Endothelial cell of umbilical vein (primary cell): ENCODE results near the gene SCAI. TPM values are rescaled to one million over a fixed set of nuclear protein-coding genes. Genes with fewer than 3 reads are reported as not detected.
"Not testable (repeated sequence)": the region's sequence is repeated elsewhere in the genome, so short reads cannot be mapped to it uniquely, and the experiment has no call there.

ENCODE experiments used
- BruUV-seq: library from RNA; stranded (reverse); fragments of 400-500 nt; replicated peaks from 2 replicates; lab custom pipeline; 2021; lab: Mats Ljungman, UMichigan
- CTCF ChIA-PET: fragments of 300-600, 350-600 bp; sonication (Branson Sonifier 250); formaldehyde crosslinking; loops from one replicate; lab custom pipeline; 2021; ENCODE audit warnings: antibody characterized with exemption, inconsistent platforms; lab: Charles Lee
- POLR2A ChIA-PET: fragments of 300-600, 350-600 bp; sonication (Branson Sonifier 250); formaldehyde crosslinking; loops from one replicate; lab custom pipeline; 2021; ENCODE audit warnings: antibody characterized with exemption, inconsistent platforms; lab: Charles Lee
- DNase-seq: peaks from one replicate; pipeline ENCODE4 v3.0.0-alpha.2; 2011; ENCODE audit warnings: low read depth, low spot score
- FAIRE-seq: peaks from 2 replicates; lab custom pipeline; 2011; peaks lifted over from hg19 to GRCh38; lab: Jason Lieb, UNC
- H2AFZ ChIP-seq: 2 replicates; pipeline ENCODE4 v1.6.0; 2012; ENCODE audit warnings: low read depth, low read length, control low read depth, inconsistent platforms
- H3K27ac ChIP-seq: 2 replicates; pipeline ENCODE4 v1.5.1; 2011; ENCODE audit warnings: low read depth, mild to moderate bottlenecking, control low read depth, low read length, moderate library complexity; ENCODE audit not compliant: insufficient read depth
- H3K27me3 ChIP-seq, 2 experiments: 2 replicates each; pipeline versions ENCODE4 v1.6.0 to v1.6.1; 2011; ENCODE audit warnings: low read length in 2 of 2, mixed read lengths in 1 of 2; ENCODE audit not compliant: control insufficient read depth in 2 of 2, insufficient read depth in 2 of 2
- H3K36me3 ChIP-seq, 2 experiments: 2 replicates in 1 of 2; 3 replicates in 1 of 2; pipeline ENCODE4 v1.5.1; 2011; ENCODE audit warnings: low read length in 2 of 2, mild to moderate bottlenecking in 1 of 2, moderate library complexity in 1 of 2; ENCODE audit not compliant: control insufficient read depth in 2 of 2, insufficient read depth in 2 of 2; ENCODE audit errors: extremely low read depth in 1 of 2
- H3K4me1 ChIP-seq: 3 replicates; pipeline ENCODE4 v1.5.1; 2011; ENCODE audit warnings: mild to moderate bottlenecking, low read length; ENCODE audit not compliant: control insufficient read depth, insufficient read depth; ENCODE audit errors: extremely low read depth
- H3K4me2 ChIP-seq: 2 replicates; pipeline ENCODE4 v1.6.1; 2011; ENCODE audit warnings: low read length, control low read depth, mixed read lengths; ENCODE audit not compliant: insufficient read depth
- H3K4me3 ChIP-seq, 3 experiments: fragments of 200-600 bp in 1 of 3; sonication (generic), shearing (Covaris generic) in 1 of 3; replicated peaks in 1 of 3; 2 replicates each; pipeline ENCODE4 v1.5.1; 2011 to 2016; ENCODE audit warnings: control low read depth in 3 of 3, low read length in 3 of 3, mild to moderate bottlenecking in 2 of 3, inconsistent platforms in 1 of 3, low read depth in 1 of 3, moderate library complexity in 1 of 3; ENCODE audit not compliant: insufficient read depth in 1 of 3
- H3K79me2 ChIP-seq: 2 replicates; pipeline ENCODE4 v1.6.0; 2012; ENCODE audit warnings: low read length, inconsistent platforms; ENCODE audit not compliant: control insufficient read depth, insufficient read depth
- H3K9ac ChIP-seq: replicated peaks from 2 replicates; pipeline ENCODE3; 2011; ENCODE audit warnings: low read length, control low read depth; ENCODE audit not compliant: insufficient read depth; ENCODE audit errors: extremely low read depth
- H3K9me1 ChIP-seq: replicated peaks from 3 replicates; pipeline ENCODE4 v1.6.0; 2011; ENCODE audit warnings: mild to moderate bottlenecking, low read length; ENCODE audit not compliant: control insufficient read depth, insufficient read depth; ENCODE audit errors: extremely low read depth
- H3K9me3 ChIP-seq: replicated peaks from 2 replicates; pipeline ENCODE4 v1.5.1; 2012; ENCODE audit warnings: low read length, inconsistent platforms; ENCODE audit not compliant: control insufficient read depth, insufficient read depth
- H4K20me1 ChIP-seq: replicated peaks from 2 replicates; pipeline ENCODE3; 2011; ENCODE audit warnings: mild to moderate bottlenecking, low read length; ENCODE audit not compliant: control insufficient read depth, insufficient read depth; ENCODE audit errors: extremely low read depth
- EZH2 ChIP-seq: IDR thresholded peaks from 2 replicates; pipeline ENCODE4 v1.6.1; 2012; ENCODE audit warnings: borderline replicate concordance, low read depth, mild to moderate bottlenecking, moderate library complexity, low read length, inconsistent platforms; ENCODE audit not compliant: severe bottlenecking
- FOS ChIP-seq: IDR thresholded peaks from 2 replicates; pipeline ENCODE4 v1.6.1; 2011; ENCODE audit warnings: mild to moderate bottlenecking, low read length, moderate library complexity, borderline replicate concordance; ENCODE audit not compliant: insufficient read depth
- GATA2 ChIP-seq: IDR thresholded peaks from 2 replicates; pipeline ENCODE4 v1.7.0; 2011; ENCODE audit warnings: low read depth, mild to moderate bottlenecking, moderate library complexity, mixed read lengths, low read length; ENCODE audit not compliant: insufficient read length, insufficient read depth
- JUN ChIP-seq: IDR thresholded peaks from 2 replicates; pipeline ENCODE4 v1.6.1; 2011; ENCODE audit warnings: borderline replicate concordance, low read depth; ENCODE audit not compliant: insufficient read length, insufficient read depth
- MYC ChIP-seq: IDR thresholded peaks from one replicate; pipeline ENCODE4 v1.6.1; 2011; ENCODE audit warnings: mild to moderate bottlenecking, low read depth, low read length
- POLR2A ChIP-seq: IDR thresholded peaks from 2 replicates; pipeline ENCODE4 v1.6.1; 2012; ENCODE audit warnings: low read depth, mild to moderate bottlenecking, control low read depth, low read length
- POLR2AphosphoS5 ChIP-seq: IDR thresholded peaks from 2 replicates; pipeline ENCODE4 v1.6.1; 2012; ENCODE audit warnings: low read depth, mild to moderate bottlenecking, control low read depth, low read length, moderate library complexity; ENCODE audit not compliant: insufficient read depth
- dilution Hi-C: fragments of 300-500 bp; cut with MboI; formaldehyde crosslinking; loops from one replicate; pipeline ENCODE4 v1.15.0; 2019; ENCODE audit warnings: low sequenced_read_pairs; ENCODE audit not compliant: extremely low pct_ligation_motif_present
- intact Hi-C: fragments of 100-400 bp; cut with micrococcal nuclease; formaldehyde crosslinking; loops from one replicate; pipeline ENCODE4 v1.10.0; 2022
- polyA plus RNA-seq, 4 experiments: library from polyadenylated mRNA; depleted of rRNA in 3 of 4; stranded (reverse) in 3 of 4; unstranded in 1 of 4; fragments of >200 nt; gene quantifications; 2 replicates each; pipeline versions ENCODE4 v1.2.1 to v1.2.3, GENCODE V29; 2011 to 2012; ENCODE audit warnings: missing spikeins in 1 of 4
- total RNA-seq: library from RNA; stranded (reverse); gene quantifications from 2 replicates; pipeline ENCODE4 v1.2.3, GENCODE V29; 2021
- TF ChIP-seq, protein P1 (sequence below), 2 donors: IDR thresholded peaks; 1 replicate in 1 of 2; 2 replicates in 1 of 2; pipeline ENCODE4 v1.5.1; 2011; ENCODE audit warnings: low read length in 2 of 2, mild to moderate bottlenecking in 2 of 2, moderate library complexity in 2 of 2, control low read depth in 1 of 2, inconsistent platforms in 1 of 2, low read depth in 1 of 2; ENCODE audit not compliant: insufficient read depth in 1 of 2; ENCODE audit errors: extremely low read depth in 1 of 2
- TF ChIP-seq, protein P2 (sequence below): IDR thresholded peaks from 2 replicates; pipeline ENCODE4 v1.6.1; 2011; ENCODE audit not compliant: insufficient read depth, insufficient read length

The SCAI gene
- total and polyA plus RNA-seq, 2 donors (not counting 3 experiments of a cell fraction or from before 2014, with no cell fraction given) = 2.0 to 9.3 TPM

DNA sequence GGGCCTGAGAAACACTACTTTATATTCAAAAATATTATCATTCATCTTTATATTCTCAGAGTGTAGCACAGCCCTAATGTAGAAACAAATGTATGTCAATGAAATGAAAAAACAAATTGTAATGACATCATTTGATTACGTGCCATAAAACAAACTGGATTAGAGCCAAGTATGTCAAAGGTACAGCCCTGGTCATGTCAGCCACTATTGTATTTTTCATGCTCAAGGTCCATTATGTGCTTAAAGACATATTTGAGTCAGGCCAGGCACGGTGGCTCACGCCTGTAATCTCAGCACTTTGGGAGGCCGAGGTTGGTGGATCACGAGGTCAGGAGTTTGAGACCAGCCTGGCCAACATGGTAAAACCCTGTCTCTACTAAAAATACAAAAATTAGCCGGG is 222.9 kb downstream of the SCAI start:
- FAIRE-seq = peak; percentile 55
- intact Hi-C loops, H2AFZ ChIP-seq, H4K20me1 ChIP-seq, BruUV-seq, H3K4me1 ChIP-seq, CTCF ChIA-PET, H3K36me3 ChIP-seq, H3K4me2 ChIP-seq, H3K9ac ChIP-seq, H3K27ac ChIP-seq, H3K9me1 ChIP-seq, H3K27me3 ChIP-seq, H3K79me2 ChIP-seq, H3K9me3 ChIP-seq, POLR2A ChIA-PET, H3K4me3 ChIP-seq, dilution Hi-C loops: not testable (repeated sequence)
- TF ChIP-seq JUN = peak; percentile 23
- DNase-seq = peak; percentile 84

DNA sequence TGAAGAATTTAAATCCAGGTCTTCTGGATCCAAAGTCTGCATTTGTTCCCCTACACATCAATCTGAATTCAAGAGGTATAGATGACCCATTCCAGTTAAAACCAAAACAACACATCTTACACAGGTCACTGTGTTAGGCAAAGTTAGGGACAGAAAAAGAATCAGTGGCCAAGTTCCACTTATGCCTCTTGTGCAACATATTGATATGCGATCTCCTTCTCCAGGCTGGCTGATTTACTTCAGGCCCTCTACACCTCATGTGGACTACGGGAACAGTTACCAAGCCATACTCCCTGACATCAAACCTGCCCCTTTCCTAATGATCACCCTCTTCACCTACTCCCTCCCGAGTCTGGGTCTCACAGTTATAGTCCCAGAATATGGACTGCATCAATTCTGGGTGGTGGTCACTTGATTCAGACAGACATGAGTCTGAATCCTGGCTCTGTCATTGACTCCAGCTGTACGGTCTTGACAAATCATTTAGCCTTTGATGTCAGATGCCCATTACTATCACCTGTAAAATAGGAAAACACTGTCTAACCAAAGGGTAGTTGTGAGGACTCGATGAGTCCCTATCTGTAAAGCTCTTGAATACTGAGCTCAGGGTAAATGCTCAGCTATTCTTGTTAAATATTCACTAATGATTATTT is 228.4 kb downstream of the SCAI start:
- H3K79me2 ChIP-seq = no peaks in the 10 kb centered on the region
- no peak overlapping the region for H3K9ac ChIP-seq
- DNase-seq (no peak), FAIRE-seq (no peak)
- no peak overlapping the region for H3K4me2 ChIP-seq
- H3K27me3 ChIP-seq = no peaks in the 10 kb centered on the region
- no peak overlapping the region for H2AFZ ChIP-seq
- peaks cover 0 to 4% of the 10 kb centered on the region in 2 experiments for H3K36me3 ChIP-seq
- intact Hi-C loops = no loop called here
- BruUV-seq = no TSS peak
- no peaks in the 10 kb centered on the region for H3K9me3 ChIP-seq
- H3K4me3 ChIP-seq = no peak overlapping the region
- ChIA-PET POLR2A (no interaction called here), CTCF (no interaction called here)
- dilution Hi-C loops = no loop called here
- no peaks in the 10 kb centered on the region for H4K20me1 ChIP-seq
- H3K27ac ChIP-seq = no peak overlapping the region
- H3K9me1 ChIP-seq = no peaks in the 10 kb centered on the region
- no peaks in the 10 kb centered on the region for H3K4me1 ChIP-seq
- no peak for TF ChIP-seq MYC
- TF ChIP-seq GATA2 = no peak
- TF ChIP-seq, protein P1, sequence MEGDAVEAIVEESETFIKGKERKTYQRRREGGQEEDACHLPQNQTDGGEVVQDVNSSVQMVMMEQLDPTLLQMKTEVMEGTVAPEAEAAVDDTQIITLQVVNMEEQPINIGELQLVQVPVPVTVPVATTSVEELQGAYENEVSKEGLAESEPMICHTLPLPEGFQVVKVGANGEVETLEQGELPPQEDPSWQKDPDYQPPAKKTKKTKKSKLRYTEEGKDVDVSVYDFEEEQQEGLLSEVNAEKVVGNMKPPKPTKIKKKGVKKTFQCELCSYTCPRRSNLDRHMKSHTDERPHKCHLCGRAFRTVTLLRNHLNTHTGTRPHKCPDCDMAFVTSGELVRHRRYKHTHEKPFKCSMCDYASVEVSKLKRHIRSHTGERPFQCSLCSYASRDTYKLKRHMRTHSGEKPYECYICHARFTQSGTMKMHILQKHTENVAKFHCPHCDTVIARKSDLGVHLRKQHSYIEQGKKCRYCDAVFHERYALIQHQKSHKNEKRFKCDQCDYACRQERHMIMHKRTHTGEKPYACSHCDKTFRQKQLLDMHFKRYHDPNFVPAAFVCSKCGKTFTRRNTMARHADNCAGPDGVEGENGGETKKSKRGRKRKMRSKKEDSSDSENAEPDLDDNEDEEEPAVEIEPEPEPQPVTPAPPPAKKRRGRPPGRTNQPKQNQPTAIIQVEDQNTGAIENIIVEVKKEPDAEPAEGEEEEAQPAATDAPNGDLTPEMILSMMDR (IDR thresholded peaks at IDR 0.05; ENCODE audit: extremely low read depth in 1 of 2, insufficient read depth in 1 of 2, low read depth in 1 of 2, low read length in 2 of 2) = no peak
- no peak for TF ChIP-seq FOS
- no peak for TF ChIP-seq POLR2AphosphoS5
- TF ChIP-seq, protein P2, sequence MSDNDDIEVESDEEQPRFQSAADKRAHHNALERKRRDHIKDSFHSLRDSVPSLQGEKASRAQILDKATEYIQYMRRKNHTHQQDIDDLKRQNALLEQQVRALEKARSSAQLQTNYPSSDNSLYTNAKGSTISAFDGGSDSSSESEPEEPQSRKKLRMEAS = no peak
- TF ChIP-seq EZH2 = no peak
- TF ChIP-seq JUN = no peak
- no peak for TF ChIP-seq POLR2A
